T-helper 2 cell (primary cell): Measurements from ENCODE around the gene HMGN1.

Source experiments
- DNase-seq, 5 experiments: peaks; one replicate each; pipeline versions ENCODE4 v3.0.0 to v3.0.0-alpha.2; 2012 to 2022

HMGN1 gene

GRCh38 chr21:39327727-39328126 is 21.2 kb downstream of the HMGN1 start:
- no peak for DNase-seq

- DNase-seq = no peak
Measured at GRCh38 chr21:39326607-39327307, 22.1 kb downstream of the HMGN1 start.

- DNase-seq = no peak
Measured at GRCh38 chr21:39325458-39325857, 23.4 kb downstream of the HMGN1 start.

- DNase-seq = no peak
Measured at GRCh38 chr21:39321424-39321823, 27.5 kb downstream of the HMGN1 start.

DNA sequence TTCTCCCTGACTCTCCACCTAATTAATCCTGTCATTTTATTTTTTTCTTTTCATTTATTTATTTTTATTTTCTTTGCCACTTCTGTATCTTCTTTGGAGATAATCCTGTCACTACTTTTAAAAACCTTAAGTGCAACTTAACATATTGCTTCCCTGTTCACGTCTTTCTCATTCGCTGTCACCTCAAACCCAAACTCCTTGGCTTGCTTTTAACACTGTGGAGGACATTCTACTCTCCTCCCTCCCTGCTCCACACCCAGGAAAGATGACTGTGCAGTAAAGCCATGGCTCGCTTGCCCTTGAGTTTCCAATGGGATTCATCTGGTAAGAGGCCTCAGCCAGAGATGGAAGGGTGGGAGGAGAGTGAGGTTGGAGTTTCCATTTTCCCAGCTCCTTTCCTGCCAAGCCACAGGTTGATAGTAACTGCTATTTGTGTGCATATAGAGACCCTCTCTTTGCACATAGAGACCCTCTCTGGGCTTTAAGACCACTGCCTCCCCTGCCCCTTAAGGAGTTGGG is 29.0 kb downstream of the HMGN1 start:
- DNase-seq = no peak

DNA sequence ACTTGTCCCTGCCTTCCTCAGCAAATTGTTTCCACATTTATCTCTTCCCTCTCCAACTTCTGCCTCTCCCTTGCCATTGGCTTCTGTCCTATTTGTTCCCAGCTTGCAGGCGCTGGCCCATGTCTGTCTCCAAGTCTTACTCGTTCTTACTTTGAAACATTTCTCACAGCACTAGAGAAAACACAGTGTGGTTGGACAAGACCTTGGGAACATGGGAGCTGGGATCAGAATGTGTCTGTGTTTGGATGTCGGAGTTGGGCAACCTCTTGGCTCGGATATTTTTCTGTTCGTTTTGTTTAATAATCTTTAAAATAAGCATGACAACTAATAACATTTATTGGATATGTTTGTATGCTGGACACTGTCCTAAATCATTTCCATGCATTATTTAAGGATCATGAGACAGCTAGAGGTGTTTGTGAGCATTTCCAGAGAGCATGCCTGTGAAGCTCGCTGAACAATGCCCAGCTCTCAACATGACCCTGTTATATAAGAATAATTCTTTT is 29.6 kb downstream of the HMGN1 start:
- DNase-seq = no peak

DNA sequence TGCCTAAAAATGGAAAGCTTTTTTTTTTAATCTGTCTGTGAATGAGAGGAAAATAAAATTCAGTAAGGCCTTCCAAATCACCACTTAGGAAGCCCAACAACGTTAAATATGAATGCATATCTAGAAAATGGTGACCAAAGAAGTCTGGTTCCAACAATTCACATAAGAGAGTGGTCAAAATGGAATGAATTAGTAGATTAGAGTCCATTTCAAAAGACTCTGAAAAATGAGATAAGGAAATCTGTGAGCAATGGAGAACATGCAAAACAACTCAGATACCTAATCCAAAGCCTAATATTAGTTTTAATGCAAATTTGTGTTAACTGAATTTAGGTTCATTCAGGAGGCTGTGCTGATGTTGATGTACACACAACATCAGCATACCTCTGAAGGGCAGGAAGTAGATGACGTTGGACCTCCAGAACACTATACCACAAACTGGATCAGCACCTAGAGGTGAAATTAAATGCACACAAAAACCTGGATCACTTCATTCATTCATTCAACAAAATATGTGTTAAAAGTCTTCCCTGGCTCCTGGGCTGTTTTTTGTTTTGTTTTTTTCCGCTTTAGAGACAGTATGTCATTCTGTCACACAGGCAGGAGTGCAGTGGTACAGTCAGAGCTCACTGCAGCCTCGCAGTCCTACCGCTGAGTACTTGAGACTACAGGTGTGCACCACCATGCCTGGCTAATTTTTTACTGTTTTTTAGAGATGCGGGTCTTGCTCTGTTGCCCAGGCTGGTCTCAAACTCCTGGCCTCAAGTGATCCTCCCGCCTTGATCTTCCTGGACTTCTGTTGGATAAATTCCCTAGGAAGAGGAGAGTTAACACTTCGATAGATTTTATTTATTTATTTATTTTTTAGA is 30.6 kb downstream of the HMGN1 start:
- no peak for DNase-seq

DNA sequence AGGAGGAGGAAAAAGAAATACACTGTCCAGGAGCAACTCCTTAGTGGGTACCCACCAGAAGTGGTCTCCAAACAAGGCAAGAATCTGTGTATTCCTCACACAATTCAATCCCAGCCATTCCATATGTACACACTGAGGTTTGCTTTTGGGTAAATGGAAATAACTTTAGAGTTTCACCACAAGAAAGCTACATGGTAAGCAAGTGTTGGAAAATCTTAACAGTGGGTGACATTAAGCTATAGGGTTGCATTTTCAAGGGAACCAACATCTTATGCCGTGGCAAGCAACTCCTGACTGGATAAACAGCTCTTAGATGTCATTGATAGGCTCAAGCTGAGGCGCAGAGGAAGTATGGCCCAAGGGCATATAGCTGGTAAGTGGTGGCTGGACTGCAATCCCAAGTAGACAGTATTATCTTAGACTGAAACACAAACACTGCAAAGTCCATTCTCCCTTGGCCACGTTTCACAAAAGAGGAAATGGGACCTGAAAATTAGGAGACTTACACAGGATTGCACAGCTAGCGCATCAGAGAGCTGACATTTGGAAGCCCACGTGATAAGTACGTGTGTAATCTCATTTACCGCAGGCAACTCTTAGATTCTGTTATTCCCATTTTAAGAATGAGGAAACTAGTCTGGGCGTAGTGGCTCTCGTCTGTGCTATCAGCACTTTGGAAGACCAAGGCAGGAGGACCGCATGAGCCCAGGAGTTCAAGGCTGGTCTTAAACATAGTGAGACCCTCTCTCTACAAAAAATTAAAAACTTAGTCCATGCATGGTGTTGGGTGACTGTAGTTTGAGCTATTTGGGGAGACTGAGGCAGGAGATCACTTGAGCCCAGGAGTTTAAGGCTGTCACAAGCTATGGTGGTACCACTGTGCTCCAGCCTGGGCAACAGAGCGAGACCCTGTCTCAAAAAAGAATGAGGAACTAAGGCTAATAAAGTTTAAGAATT is 31.5 kb downstream of the HMGN1 start:
- no peak for DNase-seq

GRCh38 chr21:39316729-39317128 is 32.2 kb downstream of the HMGN1 start:
- DNase-seq = no peak

GRCh38 chr21:39315603-39316445 is 33.1 kb downstream of the HMGN1 start:
- DNase-seq = peak in 2 of 5 experiments; percentile 21 to 91

DNA sequence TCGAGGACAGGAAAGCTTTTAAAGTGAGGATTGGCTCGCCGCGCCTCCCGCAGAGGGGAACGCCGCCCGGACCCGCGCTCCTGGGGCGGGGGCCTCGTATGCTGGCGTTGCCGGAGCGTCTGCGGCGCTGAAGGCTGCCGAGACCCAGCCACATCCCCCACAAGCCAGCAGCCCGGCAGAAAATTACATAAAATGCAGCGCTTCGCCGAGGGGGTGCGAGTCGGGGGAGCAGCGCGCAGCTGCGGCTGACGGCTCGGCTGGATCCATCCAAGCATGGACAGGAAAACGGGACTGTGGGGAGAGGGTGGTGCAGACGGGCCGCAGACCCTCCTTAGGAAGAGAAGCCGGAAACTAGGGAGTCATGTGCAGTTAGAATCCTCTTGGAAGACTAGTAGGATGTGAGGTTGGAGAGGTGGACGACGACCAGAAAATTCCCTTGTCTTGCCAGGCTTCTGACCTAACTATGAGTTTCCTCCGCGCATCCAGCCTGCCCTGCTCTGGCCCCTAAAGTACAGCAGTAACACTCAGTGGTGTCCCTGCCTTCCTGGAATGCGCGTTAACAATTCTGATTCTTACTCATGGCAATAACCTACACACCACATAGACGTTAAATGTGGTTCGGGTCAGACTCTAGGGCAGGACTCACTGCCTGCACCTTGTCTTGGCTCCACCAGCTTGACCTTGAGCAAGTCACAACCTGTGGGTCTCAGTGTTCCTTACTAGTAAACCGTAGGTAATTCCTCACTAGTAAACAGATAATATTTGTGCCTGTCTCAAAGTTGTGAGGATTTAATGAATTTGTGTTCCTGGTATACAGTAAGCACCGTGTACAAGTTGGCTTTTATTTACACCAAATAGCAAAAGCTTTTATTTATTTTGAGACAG is 34.5 kb downstream of the HMGN1 start:
- DNase-seq = peak in 3 of 5 experiments; percentile 14 to 86 (median 39)

GRCh38 chr21:39313571-39314142 is 35.2 kb downstream of the HMGN1 start, which contains the start of gene BRWD1:
TSS of gene BRWD1 (minus strand) at chr21:39313632. CDS start at chr21:39313491, 141 bp downstream.
- peak; percentile 60 to 94 (median 74) for DNase-seq

GRCh38 chr21:39313042-39313570 is 35.8 kb downstream of the HMGN1 start:
- peak in 3 of 5 experiments; percentile 5 to 42 (median 19) for DNase-seq

GRCh38 chr21:39312112-39313041 is 36.5 kb downstream of the HMGN1 start:
- DNase-seq = peak; percentile 91 to 95 (median 94)

- no peak for DNase-seq
Measured at GRCh38 chr21:39311164-39311563, 37.7 kb downstream of the HMGN1 start.

DNA sequence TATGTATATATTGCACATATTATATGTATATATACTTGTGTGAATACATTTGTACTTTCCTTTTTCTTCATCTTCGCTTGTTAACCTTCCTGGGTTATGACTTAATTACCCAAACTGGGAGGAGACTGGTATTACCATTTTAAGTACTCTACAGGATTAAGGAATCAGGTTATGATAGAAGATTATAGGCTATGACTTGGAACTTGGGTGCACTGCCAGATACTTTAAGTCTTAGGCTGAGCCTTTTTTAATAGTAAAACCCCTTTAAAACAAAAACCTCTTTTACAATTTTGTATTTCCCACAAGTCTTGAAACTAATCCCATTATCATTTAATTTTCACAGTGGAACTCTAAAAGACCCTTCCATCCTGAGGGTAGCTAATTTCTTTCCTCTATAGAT is 41.4 kb downstream of the HMGN1 start:
- no peak for DNase-seq

GRCh38 chr21:39300587-39300986 is 48.3 kb downstream of the HMGN1 start:
- DNase-seq = no peak

DNA sequence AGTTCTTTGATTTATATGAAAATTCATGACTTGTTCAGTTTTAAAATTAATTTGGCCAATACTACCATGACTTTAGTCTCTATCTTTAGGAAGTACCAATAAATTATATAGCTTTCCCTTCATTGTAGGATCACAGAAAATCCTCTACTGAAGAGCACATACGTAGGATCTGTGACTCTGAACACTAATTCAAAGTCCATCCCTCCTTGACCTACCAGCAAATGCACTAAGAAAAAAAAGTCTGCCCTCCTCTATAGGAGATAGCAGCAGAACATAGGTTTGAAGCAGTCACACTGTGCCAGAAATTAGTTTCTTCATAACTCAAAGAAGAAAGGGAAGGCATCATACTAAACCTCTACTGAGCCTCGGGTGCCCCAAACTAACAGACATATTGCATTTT is 52.0 kb downstream of the HMGN1 start:
- DNase-seq = no peak
